GM21367 (cell line): ENCODE data around the gene TMPRSS13.
"Not testable (repeated sequence)": the region's sequence is repeated elsewhere in the genome, so short reads cannot be mapped to it uniquely, and the experiment has no call there.

Experiments used
- ATAC-seq: cut with Tn5 transposase; IDR thresholded peaks from one replicate; pipeline ENCODE4 v1.9.1; 2021; ENCODE audit not compliant: unreplicated experiment

TMPRSS13 gene

DNA sequence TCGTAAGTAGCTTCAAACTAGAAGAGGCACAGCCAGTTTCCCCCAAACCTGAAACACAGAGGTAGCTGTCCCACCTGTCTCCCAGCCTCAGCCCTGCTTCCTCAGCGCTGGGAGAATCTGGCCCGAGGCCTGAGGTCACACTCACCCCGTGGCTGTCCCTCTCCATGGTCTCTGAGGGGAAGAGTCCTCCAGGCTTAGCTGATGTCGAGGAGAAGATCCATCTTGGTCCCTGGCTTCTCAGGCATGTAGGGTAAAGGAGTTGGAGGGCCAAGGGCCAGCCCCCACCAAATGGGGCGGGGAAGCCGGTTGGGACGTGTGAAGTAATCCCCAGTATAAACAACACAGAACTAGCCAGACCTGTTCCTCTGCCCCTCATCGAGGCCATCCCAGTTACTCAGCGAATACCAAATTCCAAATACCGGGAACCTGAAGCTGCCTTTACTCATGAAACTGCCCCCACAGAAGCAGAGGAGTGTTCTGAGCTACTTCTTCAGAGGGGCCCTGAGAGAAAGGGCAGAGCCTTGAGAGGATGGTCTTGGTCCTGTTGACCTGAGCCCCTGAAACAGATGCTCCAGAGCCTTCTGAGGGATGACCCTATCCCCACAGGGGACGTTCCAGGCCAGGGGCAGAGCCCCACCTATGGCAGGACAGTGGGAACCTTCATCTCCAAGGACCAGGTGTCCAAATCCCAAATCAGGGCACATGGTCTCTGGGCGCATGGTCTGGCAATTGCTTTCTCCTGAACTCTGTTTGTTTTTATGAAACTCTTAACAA lies at the start of gene TMPRSS13:
TSS of gene TMPRSS13 (minus strand) at position 261 of the 774 bp plus-strand sequence. CDS start at position 166, 95 bp downstream.
- ATAC-seq, result no peak

- ATAC-seq, result no peak
Observed at GRCh38 chr11:117978991-117979390, 49.8 kb upstream of the TMPRSS13 start.

- not testable (repeated sequence) for ATAC-seq
Observed at GRCh38 chr11:117978291-117978910, 49.2 kb upstream of the TMPRSS13 start.

- not testable (repeated sequence) for ATAC-seq
Observed at GRCh38 chr11:117977612-117978264, 48.5 kb upstream of the TMPRSS13 start.

GRCh38 chr11:117977029-117977428 lies 47.8 kb upstream of the TMPRSS13 start:
- no peak for ATAC-seq

GRCh38 chr11:117976445-117976844 lies 47.2 kb upstream of the TMPRSS13 start:
- no peak for ATAC-seq

- no peak for ATAC-seq
Observed at GRCh38 chr11:117973503-117973860, 44.3 kb upstream of the TMPRSS13 start.

DNA sequence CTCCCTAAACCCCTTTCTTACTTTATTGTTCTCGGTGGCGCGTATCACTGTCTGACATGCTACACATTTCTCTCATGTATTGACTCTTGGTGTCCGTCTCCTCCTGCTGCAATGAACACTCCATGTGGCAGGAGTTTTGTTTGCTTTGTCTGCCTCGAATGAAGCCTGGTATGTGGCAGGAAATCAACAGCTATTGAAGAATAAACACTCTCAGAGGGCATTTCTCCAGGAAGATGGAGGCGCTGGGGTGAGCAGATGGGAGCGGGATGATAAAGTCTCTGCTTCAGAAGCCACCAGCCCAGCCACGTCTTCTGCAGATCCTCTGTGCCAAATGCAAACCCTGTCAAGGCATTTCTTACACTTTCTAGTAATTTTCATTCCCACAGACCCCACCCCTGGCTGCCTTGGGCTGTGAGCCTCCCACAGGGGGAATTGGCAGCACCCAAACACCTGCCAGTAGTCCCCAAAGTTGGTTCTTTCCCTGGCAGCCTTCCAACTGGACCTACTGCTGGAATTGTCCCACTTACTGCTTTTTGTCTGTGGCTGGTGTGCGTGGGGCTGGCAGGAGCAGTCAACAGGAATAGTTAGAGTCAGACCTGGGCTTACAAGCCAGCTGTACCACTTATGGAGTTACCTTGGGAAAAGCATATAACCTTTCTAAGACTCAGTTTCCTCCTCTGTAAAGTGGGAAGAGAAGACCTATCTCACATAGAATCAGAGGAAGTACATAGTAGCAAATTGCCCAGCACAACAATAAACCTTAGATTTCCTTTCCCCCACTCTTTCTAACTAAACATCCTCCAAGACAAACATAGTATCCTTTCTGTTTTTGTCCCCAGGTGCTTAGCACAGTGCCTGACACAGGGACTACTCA lies 43.7 kb upstream of the TMPRSS13 start:
- ATAC-seq, result no peak

DNA sequence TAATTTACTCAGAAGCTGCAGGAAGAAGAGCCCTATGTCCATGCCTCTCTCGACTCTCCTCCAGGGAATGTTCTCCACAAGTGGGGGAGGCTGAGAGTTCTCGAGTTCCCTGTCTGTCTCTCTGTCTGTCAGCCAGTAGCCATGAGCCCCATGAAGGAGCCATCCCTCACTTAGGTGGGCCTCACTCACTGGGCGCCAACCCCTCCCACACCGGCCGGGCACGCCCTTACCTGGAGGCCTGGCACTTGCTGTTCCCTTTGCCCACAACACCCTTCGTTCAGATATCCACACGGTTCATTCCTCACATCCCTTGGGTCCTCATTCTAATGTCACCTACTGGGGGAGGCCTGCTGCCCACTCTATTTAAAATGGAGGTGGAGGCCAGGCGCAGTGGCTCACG lies 42.8 kb upstream of the TMPRSS13 start:
- no peak for ATAC-seq

DNA sequence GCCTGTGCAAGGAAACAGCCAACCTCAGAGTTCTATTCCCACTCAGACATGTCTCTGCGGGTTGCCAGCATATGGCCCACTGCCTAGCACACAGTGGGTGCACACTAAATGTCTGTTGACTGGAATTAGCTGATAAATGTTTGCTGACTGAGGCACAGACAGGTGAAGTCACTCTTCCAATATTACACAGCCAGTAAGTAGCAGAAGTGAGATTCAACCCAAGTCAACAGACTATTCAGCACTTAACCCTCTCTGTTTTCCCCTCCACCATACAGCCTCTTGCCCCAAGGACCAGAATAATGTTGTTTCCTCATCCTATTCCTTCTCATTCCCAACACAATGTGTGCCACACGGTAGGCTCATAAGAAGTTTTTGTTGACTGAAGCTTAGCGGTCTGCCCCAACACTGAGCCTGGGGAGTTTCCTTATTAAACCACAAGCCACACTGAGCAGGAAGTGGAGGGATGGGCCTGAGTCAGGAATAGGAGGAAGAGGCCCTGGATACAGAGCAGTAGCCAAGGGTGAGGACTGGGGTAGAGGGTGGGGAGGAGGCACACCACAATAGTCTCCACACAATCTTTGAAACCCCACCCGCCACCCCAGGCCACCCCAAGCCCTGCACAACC lies 41.3 kb upstream of the TMPRSS13 start:
- ATAC-seq, result no peak

- no peak for ATAC-seq
Observed at GRCh38 chr11:117969160-117969991, 40.2 kb upstream of the TMPRSS13 start.

DNA sequence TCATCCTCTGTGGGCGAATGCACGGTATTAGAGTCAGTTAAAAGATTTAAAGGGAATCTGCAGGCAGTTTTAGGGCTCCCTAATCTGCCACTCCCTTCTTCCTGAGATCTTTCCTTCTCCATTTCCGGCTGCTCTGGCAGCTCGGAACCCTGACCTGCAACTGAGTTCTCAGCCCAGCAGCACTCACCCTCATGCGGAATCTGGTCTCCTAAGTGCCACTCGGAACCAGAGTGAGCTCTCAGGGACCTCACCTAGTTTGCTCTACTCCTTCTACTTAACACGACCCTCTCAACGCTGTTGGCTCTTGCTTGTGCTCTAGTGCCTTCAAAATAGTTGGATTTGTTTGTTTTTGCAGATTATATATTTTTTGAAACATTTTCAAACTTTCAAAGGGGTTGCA lies 37.7 kb upstream of the TMPRSS13 start:
- ATAC-seq, result no peak

DNA sequence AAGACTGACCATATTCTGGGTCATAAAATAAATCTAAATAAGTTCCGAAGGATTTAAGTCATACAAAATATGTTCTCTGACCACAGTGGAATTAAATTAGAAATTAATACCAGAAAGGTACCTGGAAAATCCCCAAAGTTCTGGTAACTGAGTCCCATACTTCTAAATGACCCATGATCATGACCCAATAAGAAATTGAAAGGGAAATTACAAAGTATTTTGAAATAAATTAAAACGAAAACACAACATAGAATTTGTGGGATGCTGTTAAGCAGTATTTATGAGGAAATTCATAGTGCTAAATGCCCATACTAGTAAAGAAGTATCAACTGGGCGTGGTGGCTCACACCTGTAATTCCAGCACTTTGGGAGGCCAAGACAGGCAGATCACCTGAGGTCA lies 33.6 kb upstream of the TMPRSS13 start:
- no peak for ATAC-seq

GRCh38 chr11:117961896-117962295 lies 32.7 kb upstream of the TMPRSS13 start:
- no peak for ATAC-seq

DNA sequence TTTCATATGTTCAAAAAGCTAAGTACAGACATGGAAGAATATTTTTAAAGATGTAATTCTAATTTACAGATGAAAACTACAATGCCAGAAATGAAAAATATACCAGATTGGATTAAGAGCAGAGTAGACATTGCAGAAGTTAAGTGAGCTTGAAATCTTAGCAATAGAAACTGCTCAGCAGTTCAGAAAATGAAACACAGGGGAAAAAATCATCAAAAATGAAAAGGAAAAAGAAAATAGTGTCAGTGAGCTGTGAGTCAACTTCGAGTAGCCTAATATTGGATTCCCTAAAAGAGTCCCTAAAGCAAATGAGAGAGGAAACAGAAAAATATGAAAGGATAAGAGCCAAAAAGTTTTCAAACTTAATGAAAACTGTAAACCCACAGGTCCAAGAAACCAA lies 31.2 kb upstream of the TMPRSS13 start:
- ATAC-seq, result no peak

DNA sequence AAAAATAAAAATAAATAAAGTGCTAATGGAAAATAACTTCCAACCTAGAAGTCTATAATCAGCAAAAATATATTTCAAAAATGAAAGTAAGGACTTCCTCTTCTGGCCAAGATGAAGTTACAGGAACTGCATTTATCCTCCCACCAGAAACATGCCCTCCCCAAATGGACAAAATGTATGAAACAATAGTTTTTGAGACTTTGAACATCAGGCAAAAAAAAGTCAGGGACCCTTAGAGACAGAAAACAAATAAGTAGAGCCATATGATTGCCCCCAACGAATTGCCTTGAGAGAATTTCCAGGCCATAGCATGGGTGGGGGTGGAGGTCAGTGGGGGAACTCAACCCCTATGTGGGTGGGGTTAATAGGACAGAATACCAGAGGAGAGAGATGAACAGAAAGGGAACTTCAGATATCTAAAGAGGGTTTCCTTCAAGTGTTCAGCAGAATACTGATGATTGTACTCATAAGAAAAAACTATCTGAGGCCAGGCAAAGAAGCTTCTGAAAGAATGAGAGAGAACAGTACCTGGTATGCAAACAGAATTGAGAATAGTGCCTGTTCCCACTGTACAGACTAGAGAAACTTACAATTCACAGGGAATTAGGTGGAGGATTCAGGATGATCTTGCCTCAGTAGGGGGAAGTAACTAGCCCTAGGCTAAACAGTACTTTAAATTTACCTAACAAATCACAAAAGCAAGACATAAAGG lies 30.4 kb upstream of the TMPRSS13 start:
- ATAC-seq, result no peak

- ATAC-seq, result no peak
Observed at GRCh38 chr11:117958949-117959348, 29.7 kb upstream of the TMPRSS13 start.

GRCh38 chr11:117953024-117953671 lies 23.9 kb upstream of the TMPRSS13 start:
- no peak for ATAC-seq
